T follicular helper cell (primary cell): ENCODE measurements around the gene SUN1.

ENCODE experiments used
- DNase-seq: peaks from one replicate; pipeline ENCODE4 v3.0.0-alpha.2; 2020; ENCODE audit warnings: low read depth

SUN1 gene

DNA sequence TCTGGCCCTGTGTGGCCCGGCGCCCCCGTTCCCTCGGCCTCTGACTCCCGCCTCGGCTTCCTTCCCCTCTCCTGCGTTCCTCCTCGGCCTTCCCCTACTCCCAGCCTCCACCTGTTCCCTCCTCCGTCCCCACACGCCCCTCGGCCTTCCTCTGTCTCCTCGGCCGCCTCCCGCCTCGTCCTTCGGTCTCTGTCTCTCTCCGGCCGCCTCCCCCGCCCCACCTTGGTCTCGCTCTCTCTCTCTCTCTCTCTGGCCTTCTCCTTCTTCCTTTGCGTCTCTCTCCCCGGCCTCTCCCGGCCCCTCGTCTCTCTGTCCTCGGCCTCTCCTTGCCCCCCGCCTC is 44.7 kb downstream of the SUN1 start:
- no peak for DNase-seq

GRCh38 chr7:877312-878232 is 45.3 kb downstream of the SUN1 start:
- DNase-seq = no peak

DNA sequence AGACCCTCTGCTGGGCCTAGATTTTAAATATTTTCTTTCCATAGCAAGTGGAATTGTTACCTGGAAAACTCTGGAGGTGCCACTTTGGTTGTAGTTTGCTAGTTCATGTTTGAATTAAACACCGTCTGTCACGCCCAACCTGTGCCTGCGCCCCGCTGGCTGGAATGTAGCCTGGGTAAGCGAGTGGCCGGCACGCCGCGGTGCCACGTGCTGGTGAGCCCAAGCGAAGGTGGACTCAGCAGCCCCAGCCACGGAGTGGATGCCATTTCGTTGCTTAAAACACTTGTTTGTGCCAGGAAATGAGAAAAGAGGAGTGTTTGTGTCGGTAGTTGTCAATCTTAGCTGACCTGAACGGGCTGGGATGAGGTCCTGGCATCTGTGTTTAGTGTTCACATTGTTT is 46.8 kb downstream of the SUN1 start:
- no peak for DNase-seq

GRCh38 chr7:879706-880105 is 47.4 kb downstream of the SUN1 start:
- no peak for DNase-seq

- DNase-seq = no peak
Observed at GRCh38 chr7:880450-880849, 48.2 kb downstream of the SUN1 start.

DNA sequence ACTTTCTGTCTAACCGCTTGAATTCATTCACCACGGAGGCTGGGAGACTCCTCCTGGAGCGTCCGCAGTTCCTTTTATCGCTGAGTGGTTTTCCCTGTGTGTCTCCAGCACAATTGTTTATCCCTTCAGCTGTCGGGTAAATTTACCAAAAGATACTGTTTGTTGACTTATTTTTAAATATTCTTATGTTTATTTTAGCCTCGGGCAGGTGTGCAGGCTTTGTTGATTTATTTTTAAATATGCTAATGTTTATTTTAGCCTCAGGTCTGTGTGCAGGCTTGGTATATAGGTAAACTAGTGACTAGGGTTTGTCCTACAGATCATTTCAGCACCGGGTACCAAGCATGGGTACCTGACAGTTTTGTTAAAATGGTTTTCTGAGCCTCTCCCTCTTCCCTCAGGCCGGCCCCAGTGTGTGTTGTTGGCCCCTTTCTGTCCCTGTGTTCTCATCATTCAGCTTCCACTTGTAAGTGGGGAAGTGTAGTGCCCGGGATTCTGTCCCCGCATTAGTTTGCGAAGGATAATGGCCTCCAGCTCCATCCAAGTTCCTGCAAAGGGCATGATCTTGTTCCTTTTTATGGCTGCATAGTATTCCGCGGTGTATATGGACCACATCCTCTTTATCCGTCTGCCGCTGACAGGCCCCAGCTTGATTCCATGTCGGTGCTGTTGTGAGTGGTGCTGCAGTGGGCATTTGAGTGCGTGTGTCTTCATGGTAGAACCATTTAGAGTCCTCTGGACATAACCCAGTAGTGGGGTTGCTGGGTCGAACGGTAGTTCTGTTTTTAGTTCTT is 49.4 kb downstream of the SUN1 start:
- no peak for DNase-seq

- no peak for DNase-seq
Observed at GRCh38 chr7:882336-883035, 50.2 kb downstream of the SUN1 start.

DNA sequence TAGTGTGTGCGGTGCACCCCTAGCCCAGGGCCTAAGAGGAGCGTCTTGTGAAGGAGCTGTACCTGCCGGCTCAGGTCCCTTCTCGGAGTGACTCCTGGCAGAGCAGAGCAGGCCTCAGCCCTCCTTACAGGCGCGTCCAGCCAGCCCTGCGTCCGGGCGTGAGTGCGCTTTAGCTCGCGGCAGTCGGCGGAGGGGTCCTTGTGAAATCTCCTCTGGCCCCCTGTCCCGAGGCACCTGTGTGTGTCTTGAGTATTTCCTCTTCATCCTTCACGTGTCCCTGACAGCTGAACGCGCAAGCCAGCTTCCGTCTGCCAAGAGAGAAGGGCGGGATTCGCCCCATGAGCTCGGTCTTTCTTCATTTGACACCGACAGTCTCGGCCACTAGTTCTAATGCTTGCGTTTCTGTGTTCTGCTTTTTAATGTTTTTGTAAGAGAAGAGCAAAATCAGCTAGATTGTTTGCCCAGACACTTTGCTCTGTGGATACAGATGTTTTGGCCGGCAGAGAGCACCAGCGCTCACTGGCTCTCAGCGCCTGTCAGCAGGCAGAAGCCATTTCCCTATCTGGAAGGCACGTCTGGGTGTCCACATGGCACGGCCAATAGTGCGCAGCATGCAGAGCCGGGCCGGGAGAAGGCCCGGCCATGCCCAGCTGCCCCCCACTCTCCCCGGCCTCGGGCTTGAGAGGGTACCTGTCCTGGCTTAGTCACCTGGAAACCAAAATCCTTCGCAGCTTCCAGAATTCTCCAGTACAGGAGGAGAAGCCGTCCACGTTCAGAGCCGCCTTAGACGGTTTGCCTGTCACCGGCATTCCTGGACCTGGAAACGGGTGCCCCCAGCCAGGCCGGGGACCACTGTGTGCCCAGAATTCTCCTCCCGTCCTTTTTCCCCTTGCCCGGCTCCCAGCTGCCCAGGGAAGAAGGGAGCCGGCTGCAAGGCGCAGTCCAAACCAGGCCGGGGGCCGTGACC is 51.1 kb downstream of the SUN1 start:
- no peak for DNase-seq

DNA sequence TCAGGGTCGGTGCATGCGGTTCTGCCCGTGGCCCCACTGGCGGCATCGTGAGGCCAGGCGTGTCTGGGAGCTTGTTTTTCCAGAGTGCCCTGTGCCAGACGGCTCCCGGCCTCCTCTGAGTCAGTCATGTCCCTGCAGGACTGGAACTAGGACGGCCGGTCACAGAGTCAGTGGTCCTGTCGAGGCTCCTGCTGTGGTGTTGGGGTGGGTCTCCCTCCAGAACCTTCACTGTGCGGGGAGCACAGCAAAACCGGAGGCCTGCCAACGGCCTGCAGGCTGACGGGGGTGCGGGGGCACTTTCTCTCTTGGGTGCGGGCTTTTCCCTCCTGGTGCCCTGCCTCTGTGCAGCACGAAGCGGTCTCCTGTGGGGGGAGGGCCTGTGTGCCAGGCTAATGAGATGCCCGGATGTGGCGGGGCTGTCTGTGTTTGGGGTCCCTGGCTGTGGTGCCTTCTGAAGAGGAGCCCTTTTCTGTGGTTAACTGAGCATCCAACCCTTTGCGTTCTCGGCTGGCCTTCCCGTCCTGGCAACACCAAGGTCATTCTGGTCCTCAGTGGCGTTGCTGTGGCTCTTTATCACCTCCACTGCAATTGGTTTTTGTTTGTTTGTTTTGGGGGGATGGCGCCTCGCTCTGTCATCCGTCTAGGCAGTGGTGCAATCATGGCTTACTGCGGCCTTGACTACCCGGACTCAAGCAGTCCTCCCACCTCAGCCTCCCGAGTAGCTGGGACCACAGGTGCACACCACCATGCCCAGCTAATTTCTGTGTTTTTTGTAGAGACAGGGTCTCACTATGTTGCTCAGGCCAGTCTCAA is 52.1 kb downstream of the SUN1 start:
- DNase-seq = no peak

- no peak for DNase-seq
Observed at GRCh38 chr7:885261-885892, 53.1 kb downstream of the SUN1 start.

- DNase-seq = no peak
Observed at GRCh38 chr7:885893-886625, 53.8 kb downstream of the SUN1 start.

DNA sequence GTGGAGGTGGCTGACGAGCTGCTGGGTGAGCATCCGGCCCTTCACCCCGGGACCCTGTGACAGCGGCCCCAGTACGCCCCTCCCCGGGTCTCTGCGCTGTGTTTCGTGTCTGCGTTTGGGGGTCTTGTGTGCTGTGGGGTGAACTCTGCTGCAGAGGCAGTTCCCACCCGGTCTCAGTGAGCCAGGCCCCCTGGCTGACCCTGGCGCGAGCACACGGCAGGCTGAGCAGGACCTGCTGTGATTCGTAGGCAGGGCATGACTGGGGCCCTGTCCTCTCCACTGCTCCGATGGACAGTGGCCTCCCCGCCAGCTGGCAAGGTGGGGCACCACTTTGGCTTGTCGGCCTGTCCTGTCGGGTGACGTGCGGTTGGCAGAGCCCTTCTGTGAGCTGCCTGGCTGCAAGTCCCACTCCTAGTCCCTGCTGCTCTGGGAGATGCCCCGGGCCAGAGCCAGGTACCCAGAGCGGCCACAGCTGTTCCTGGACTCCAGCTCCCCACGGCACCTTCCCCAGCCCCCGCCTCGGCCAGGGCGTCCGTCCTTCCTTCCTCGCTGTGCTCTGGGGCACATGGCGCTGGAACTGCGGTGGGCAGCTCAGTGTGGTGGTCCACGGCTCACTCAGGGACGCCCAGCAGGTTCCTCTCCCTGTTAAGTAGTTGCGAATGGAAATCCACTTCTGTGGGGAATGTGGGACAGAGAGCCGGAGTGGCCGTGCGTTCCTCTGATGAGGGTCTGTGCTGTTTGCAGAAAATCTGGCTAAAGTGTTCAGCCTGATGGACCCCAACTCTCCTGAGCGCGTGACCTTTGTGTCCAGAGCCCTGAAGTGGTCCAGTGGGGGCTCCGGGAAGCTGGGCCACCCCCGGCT is 54.6 kb downstream of the SUN1 start:
- no peak for DNase-seq

DNA sequence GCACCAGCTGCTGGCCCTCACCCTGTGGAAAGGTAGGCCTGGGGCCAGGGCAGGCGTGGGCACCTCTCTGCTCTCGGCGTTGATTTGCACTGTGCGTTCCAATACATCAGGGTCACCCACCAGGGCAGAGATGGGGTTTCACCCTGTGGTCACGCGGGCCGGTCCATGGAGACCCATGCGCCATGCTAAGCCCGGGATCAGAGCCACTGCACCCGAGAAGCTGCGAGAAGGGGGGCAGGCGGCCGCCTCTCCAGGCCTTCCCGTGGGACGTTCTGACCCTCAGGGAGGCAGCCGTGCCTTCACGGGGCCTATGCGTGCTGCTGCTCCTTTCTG is 55.2 kb downstream of the SUN1 start:
- no peak for DNase-seq

DNA sequence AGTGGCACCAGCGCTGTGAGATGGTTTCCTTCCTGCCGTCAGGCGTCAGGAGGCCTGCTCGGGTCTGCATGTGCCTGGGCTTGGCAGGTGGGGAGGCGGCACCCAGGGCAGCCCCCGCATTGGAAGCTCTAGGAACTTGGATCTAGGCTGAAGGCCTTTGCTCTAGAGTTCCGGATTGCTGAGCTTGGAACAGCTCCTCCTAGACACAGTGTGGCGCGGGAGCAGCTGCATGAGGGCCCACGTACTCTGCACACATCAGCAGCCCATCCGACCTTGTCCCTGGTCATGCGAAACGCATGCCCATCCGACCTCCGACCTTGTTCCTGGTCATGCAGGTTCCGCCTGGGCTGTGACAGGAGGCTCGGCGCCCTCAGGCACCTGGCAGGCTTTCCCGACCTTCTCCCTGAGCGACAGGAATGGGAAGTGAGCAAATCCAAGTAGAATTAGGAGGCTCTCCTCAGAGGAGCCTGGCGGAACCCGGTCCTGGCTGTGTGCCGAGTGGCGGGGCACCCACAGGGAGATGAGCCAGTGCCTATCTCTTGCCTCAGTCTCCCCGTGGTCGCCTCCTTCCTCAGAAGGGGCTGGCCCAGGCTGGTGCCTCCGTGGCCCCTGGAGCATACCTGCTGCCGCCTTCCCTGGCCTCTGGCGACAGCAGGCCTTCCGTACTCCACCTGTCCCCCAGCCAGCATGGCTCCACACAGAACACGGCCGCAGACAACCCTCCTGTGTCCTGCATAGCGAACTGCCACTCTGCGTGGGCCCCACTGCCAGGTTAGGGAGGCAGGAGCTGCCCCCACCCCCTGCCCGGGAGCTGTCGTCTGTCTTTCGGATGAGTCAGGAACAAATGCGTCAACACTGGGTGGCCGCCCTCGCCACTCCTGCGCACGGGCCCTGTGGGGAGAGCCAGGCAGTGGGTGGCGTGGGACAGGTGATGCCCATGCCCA is 56.1 kb downstream of the SUN1 start:
- DNase-seq = no peak

DNA sequence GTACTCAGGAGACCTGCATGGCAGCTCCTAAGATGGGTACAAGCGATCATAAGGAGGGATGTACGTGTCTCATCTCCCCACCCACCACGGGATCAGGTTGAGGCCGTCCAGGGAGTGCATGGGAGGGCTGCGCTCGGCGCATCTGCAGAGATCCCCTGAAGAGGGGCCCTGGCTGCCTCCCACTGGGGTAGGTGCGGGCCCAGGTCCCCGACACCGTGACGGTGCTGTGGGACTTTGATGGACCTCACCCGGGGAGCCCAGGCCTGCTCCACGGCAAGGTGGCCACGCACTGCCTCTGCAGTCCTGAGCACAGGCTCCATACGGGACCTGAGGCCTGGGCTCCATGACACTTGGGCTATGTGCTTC is 56.7 kb downstream of the SUN1 start:
- no peak for DNase-seq

GRCh38 chr7:889391-889790 is 57.1 kb downstream of the SUN1 start:
- DNase-seq = no peak

DNA sequence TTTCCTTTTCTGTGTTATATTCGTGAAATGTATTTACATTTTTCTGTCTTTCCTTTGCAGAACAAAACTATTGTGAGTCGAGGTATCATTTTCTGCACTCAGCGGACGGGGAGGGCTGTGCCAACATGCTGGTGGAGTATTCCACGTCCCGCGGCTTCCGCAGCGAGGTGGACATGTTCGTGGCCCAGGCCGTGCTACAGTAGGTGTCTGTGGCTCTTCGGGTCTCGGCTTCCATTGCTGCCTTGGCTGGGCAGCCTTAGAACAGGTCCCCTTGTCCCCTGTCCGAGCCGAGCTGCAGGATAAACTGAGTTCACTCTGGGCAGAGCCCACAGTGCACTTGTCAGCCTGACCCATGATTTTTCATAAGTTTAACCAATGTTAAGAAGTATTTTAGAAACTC is 58.6 kb downstream of the SUN1 start:
- DNase-seq = no peak

GRCh38 chr7:891291-891690 is 59.0 kb downstream of the SUN1 start:
- no peak for DNase-seq
